H1 (cell line): ENCODE measurements around the gene SPPL2A. TPM values are rescaled to one million over a fixed set of nuclear protein-coding genes. Genes with fewer than 3 reads are reported as not detected.

Experiments
- EGR1 ChIP-seq: IDR thresholded peaks from 2 replicates; pipeline ENCODE4 v1.6.1; 2011; ENCODE audit warnings: low read depth, low read length, borderline replicate concordance
- EZH2 ChIP-seq: fragments of 200-600 bp; sonication (generic); IDR thresholded peaks from 2 replicates; pipeline ENCODE4 v1.7.1; 2012; ENCODE audit warnings: low read depth, mild to moderate bottlenecking, moderate library complexity, low read length, inconsistent platforms; ENCODE audit not compliant: severe bottlenecking
- JUND ChIP-seq: IDR thresholded peaks from 2 replicates; pipeline ENCODE4 v1.6.1; 2011; ENCODE audit warnings: mild to moderate bottlenecking, improper control_type of control experiment, low read length
- KDM5A ChIP-seq: fragments of 200-600 bp; IDR thresholded peaks from 2 replicates; pipeline ENCODE4 v1.7.1; 2012; ENCODE audit warnings: mild to moderate bottlenecking, low read length, inconsistent platforms, mixed read lengths
- PHF8 ChIP-seq: fragments of 200-600 bp; sonication (generic); conservative IDR thresholded peaks from 2 replicates; pipeline ENCODE4 v1.7.1; 2012; ENCODE audit warnings: low read depth, mild to moderate bottlenecking, inconsistent platforms, low read length, moderate library complexity
- TAF7 ChIP-seq: optimal IDR thresholded peaks from 2 replicates; pipeline ENCODE3; 2011; ENCODE audit warnings: low read depth, mild to moderate bottlenecking, inconsistent platforms, low read length, moderate library complexity, borderline replicate concordance
- polyA plus RNA-seq, 7 experiments: library from polyadenylated mRNA; depleted of rRNA in 3 of 7; stranded (reverse) in 5 of 7; unstranded in 2 of 7; fragments of >200 nt in 5 of 7; fragments of 200-250 nt in 2 of 7; gene quantifications; 1 replicate in 5 of 7; 2 replicates in 1 of 7; 4 replicates in 1 of 7; pipeline versions ENCODE4 v1.2.1 to v1.2.3, GENCODE V29; 2011 to 2013; ENCODE audit warnings: missing spikeins in 2 of 7, mixed read lengths in 2 of 7
- total RNA-seq: library from RNA; stranded (reverse); fragmentation: NEBNext Ultra II Directional; extraction: Animal tissue kit (Norgen Biotek cat#: 25700); gene quantifications from 2 replicates; pipeline ENCODE4 v1.2.1, GENCODE V29; 2021
- TF ChIP-seq, protein P1 (sequence below): IDR thresholded peaks from 2 replicates; pipeline ENCODE4 v1.6.1; 2012; ENCODE audit warnings: inconsistent platforms

Gene SPPL2A
- total and polyA plus RNA-seq, 2 of the 8 experiments (the other 6 are each of a cell fraction or from before 2014, with no cell fraction given): 15.6 to 52.9 TPM

DNA sequence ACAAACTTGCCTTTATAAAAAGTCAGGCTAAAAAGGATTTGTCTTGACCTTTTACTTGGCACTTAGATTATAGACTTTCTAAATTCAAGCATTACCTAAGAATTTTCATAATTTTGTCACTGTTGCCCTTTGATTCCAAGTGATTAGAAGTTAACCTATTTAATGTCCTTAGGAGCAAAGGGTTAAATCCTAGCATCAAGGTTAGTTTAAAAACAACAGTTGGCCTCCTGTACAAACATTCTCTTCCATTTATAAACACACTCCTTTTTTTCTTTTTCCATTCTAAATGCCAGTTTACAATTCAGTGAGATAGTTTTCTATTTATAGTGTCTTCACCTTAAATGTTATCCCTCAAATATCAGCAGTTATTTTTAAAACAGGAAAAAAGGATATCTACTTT, 18.4 kb upstream of the SPPL2A start (continued):
- no peak for TF ChIP-seq KDM5A
- TF ChIP-seq, protein P1, sequence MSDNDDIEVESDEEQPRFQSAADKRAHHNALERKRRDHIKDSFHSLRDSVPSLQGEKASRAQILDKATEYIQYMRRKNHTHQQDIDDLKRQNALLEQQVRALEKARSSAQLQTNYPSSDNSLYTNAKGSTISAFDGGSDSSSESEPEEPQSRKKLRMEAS: no peak
- no peak for TF ChIP-seq TAF7
- no peak for TF ChIP-seq PHF8
- no peak for TF ChIP-seq EGR1
- TF ChIP-seq EZH2: no peak
- TF ChIP-seq JUND: no peak
